Activated CD4-positive, alpha-beta memory T cell treated with anti-CD3 and anti-CD28 coated beads, Interleukin-2, amount 10 ng/mL, durations not matched to agents 7 days and 5 days (primary cell): ENCODE measurements around the gene KITLG. TPM values are rescaled to one million over a fixed set of nuclear protein-coding genes. Genes with fewer than 3 reads are reported as not detected.
"Not testable (repeated sequence)": the region's sequence is repeated elsewhere in the genome, so short reads cannot be mapped to it uniquely, and the experiment has no call there.

ENCODE experiments used
- CTCF ChIA-PET: fragments of 350-600 bp; sonication (Branson Sonifier 250); formaldehyde crosslinking; loops from one replicate; lab custom pipeline; 2021; ENCODE audit warnings: antibody characterized with exemption, inconsistent platforms; lab: Charles Lee
- POLR2A ChIA-PET: fragments of 350-600 bp; sonication (Branson Sonifier 250); formaldehyde crosslinking; loops from one replicate; lab custom pipeline; 2021; ENCODE audit warnings: antibody characterized with exemption; lab: Charles Lee
- DNase-seq: peaks from one replicate; pipeline ENCODE4 v3.0.0-alpha.2; 2020
- H3K27ac Mint-ChIP-seq: one replicate; pipeline ENCODE4 v1.8.0; 2021; ENCODE audit warnings: mild to moderate bottlenecking, mixed read lengths
- H3K27me3 Mint-ChIP-seq: one replicate; pipeline ENCODE4 v1.8.0; 2021; ENCODE audit warnings: mixed read lengths
- H3K36me3 Mint-ChIP-seq: one replicate; pipeline ENCODE4 v1.8.0; 2021; ENCODE audit warnings: low read depth, mixed read lengths
- H3K4me1 Mint-ChIP-seq: one replicate; pipeline ENCODE4 v1.8.0; 2021; ENCODE audit warnings: mixed read lengths
- H3K4me3 Mint-ChIP-seq: one replicate; pipeline ENCODE4 v1.8.0; 2021; ENCODE audit warnings: mild to moderate bottlenecking, mixed read lengths
- H3K9me3 Mint-ChIP-seq: one replicate; pipeline ENCODE4 v1.8.0; 2021; ENCODE audit warnings: mixed read lengths
- total RNA-seq, 2 experiments: library from RNA; stranded (reverse); gene quantifications; one replicate each; pipeline ENCODE4 v1.2.3, GENCODE V29; 2021

Gene KITLG
- total RNA-seq, 2 experiments from 2014 or later = not detected

DNA sequence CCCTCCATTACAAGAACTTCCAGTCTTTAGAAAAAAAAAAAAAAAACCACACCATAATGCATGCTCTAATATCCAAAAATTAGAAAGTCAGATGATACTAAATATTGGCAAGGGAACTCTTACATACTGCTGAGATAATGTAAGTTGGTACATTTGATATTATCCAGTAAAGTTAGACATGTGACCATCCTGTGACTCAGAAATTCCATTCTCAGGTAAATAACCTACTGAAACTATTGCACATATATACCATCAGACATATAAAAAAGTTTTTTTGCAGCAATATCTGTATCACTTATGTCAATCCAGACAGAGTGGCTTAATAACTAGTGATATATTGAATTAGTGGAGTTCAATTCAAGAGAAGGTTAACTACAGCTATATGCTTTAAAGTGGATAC is 63.5 kb downstream of the KITLG start:
- no peaks in the 10 kb centered on the region for H3K4me1 Mint-ChIP-seq
- no peaks in the 10 kb centered on the region for H3K9me3 Mint-ChIP-seq
- H3K36me3 Mint-ChIP-seq = no peaks in the 10 kb centered on the region
- no peak overlapping the region for H3K4me3 Mint-ChIP-seq
- CTCF ChIA-PET = interaction anchor here (0.6 kb wide), 1 partner anchor 260 kb away, joined by 3 read pairs; no protein-coding TSS in a partner anchor
- H3K27ac Mint-ChIP-seq = no peak overlapping the region
- H3K27me3 Mint-ChIP-seq = no peaks in the 10 kb centered on the region
- POLR2A ChIA-PET = no interaction called here
- no peak for DNase-seq

DNA sequence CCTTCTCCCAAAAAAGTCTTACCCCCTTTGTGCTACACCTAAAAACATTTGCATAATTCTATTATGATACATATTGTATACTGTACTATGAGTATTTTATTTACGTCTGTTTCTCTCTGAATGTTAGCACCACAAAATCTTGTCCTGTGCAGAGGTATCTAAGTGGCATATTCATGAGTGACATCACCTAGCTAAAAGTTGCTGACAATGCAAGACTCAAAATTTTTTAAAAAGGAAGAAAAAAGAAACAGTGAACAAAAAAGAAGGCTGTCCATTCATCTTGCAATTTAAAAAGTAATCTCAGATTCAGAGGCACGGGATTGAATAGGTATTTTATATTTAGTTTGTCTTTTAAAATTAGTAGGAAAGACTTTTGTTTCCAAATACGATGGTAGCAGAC is 69.4 kb downstream of the KITLG start:
- ChIA-PET POLR2A (no interaction called here), CTCF (no interaction called here)
- no peaks in the 10 kb centered on the region for H3K36me3 Mint-ChIP-seq
- H3K27me3 Mint-ChIP-seq = no peaks in the 10 kb centered on the region
- H3K4me3 Mint-ChIP-seq = no peak overlapping the region
- no peak for DNase-seq
- H3K4me1 Mint-ChIP-seq = no peaks in the 10 kb centered on the region
- H3K27ac Mint-ChIP-seq = no peak overlapping the region
- no peaks in the 10 kb centered on the region for H3K9me3 Mint-ChIP-seq

DNA sequence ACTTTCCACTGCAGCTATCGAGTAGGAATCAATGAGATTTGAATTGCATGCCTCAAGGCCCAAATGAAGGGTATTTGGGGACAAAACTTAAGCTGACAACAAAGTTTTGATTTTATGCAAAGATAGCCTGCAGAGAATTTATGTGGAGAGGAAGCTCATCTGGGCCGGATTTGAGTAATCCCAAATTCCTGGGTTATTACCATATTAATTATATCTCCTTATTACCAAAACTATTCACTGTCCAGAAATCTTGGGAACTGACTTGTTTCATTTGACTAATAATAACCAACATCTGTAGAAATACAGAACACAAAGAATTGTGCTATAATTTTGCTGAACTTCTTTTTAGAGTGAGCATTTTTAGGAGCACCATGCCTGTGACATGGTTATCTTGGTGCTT is 70.4 kb downstream of the KITLG start:
- H3K27ac Mint-ChIP-seq = no peak overlapping the region
- ChIA-PET CTCF (no interaction called here), POLR2A (no interaction called here)
- H3K36me3 Mint-ChIP-seq = no peaks in the 10 kb centered on the region
- DNase-seq = no peak
- H3K9me3 Mint-ChIP-seq = no peaks in the 10 kb centered on the region
- no peak overlapping the region for H3K4me3 Mint-ChIP-seq
- H3K27me3 Mint-ChIP-seq = no peaks in the 10 kb centered on the region
- H3K4me1 Mint-ChIP-seq = no peaks in the 10 kb centered on the region

DNA sequence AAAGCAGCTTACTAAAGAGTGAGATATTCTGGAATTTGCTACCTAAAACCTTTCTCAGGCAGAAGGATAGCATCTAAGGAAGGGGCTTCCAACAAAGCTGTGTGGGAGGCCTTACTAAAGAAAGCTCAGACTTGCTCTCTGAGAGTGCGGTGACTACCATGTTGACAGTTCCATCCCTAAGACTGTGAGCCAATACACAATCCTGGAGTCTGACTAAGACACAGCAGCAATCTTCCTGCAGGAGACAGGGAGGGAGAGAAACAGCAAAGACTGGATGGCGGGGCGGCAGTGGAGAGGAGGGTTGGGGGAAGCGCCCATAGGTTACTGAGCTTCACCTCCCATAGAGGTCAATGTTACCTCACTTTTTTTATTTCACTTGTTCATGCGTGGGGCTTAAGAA is 70.9 kb downstream of the KITLG start:
- no peak for DNase-seq
- H3K9me3 Mint-ChIP-seq = no peaks in the 10 kb centered on the region
- H3K4me1 Mint-ChIP-seq = no peaks in the 10 kb centered on the region
- H3K27me3 Mint-ChIP-seq = no peaks in the 10 kb centered on the region
- ChIA-PET CTCF (no interaction called here), POLR2A (no interaction called here)
- no peaks in the 10 kb centered on the region for H3K36me3 Mint-ChIP-seq
- no peak overlapping the region for H3K4me3 Mint-ChIP-seq
- H3K27ac Mint-ChIP-seq = no peak overlapping the region

DNA sequence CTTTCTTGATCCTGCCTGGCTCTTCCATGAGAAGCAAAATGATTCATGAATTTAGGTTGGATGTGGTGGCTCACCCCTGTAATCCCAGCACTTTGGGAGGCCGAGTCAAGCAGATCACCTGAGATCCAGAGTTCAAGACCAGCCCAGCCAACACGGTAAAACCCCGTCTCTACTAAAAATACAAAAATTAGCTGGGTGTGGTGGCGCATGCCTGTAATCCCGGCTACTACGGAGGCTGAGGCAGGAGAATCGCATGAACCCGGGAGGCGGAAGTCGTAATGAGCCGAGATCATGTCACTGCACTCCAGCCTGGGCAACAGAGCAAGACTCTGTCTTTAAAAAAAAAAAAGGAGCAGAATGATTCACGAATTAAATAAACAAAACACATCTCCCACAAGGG is 72.4 kb downstream of the KITLG start:
- H3K9me3 Mint-ChIP-seq, H3K27ac Mint-ChIP-seq, H3K4me1 Mint-ChIP-seq, H3K4me3 Mint-ChIP-seq, CTCF ChIA-PET, H3K27me3 Mint-ChIP-seq, DNase-seq, POLR2A ChIA-PET, H3K36me3 Mint-ChIP-seq: not testable (repeated sequence)

DNA sequence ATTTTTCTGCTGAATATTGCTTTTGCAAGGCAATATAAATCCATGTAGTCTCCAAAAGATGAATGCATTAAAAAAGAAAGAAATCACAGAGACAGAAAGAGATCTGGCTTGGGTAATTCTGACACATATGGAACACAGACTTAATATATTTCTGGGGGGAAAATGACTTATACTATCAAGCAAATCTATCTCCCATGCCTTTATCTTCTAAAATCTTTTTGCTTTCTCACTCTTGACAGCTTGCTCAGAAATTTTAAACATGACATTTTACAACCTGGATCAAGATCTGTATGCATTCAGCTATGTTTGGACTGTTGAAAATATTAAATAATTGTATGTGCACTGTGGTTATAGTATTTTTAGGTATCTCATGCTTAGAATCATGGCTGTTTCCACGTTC is 73.0 kb downstream of the KITLG start:
- Mint-ChIP-seq H3K36me3 (no peaks in the 10 kb centered on the region), H3K4me3 (no peak overlapping the region), H3K27ac (no peak overlapping the region), H3K9me3 (no peaks in the 10 kb centered on the region), H3K4me1 (no peaks in the 10 kb centered on the region), H3K27me3 (no peaks in the 10 kb centered on the region)
- DNase-seq = no peak
- ChIA-PET CTCF (no interaction called here), POLR2A (no interaction called here)

DNA sequence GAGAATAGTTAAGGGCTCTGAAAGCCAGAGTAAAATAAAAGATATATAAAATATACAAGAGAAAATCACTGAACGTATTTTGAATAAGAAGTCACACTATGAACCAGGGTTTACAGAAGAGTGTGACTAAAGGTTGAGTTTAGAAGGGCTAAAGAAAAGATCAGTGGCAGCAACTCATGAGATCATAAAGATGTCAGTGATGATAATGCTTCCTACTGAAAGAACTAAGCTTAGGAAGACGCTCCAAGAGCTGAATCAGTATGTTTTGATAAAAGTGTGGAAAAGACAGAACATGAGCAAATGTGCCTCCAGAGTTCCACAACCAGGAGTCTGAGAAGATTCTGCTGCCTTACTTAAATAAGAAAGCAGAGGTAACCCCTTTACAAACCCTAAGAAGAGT is 74.6 kb downstream of the KITLG start:
- Mint-ChIP-seq H3K4me3 (no peak overlapping the region), H3K27ac (no peak overlapping the region), H3K36me3 (no peaks in the 10 kb centered on the region), H3K27me3 (no peaks in the 10 kb centered on the region), H3K9me3 (no peaks in the 10 kb centered on the region), H3K4me1 (no peaks in the 10 kb centered on the region)
- no peak for DNase-seq
- CTCF ChIA-PET = no interaction called here
- POLR2A ChIA-PET = no interaction called here

DNA sequence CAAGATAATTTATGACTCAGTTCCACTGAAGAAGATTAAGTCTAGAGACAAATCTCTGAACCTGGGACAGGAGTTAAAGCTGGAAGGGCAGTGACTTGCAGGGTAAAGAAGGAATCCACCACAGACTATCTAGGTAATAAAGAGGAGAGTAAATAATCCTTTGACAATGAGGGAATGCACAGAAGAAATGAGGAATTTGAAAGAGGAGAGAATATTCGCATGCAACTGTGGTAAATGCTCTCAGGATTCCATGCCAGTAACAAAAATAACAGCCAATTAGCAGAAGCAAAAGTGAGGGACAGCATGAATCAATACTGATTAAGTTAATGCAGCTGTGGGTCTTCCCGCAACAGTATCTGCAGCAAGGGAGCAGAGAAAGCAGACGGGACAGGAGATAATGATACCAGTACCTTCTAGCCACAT is 77.0 kb downstream of the KITLG start:
- Mint-ChIP-seq H3K4me1 (no peaks in the 10 kb centered on the region), H3K27me3 (no peaks in the 10 kb centered on the region), H3K4me3 (no peak overlapping the region), H3K27ac (no peak overlapping the region), H3K36me3 (no peaks in the 10 kb centered on the region), H3K9me3 (no peaks in the 10 kb centered on the region)
- POLR2A ChIA-PET = no interaction called here
- DNase-seq = no peak
- CTCF ChIA-PET = no interaction called here

DNA sequence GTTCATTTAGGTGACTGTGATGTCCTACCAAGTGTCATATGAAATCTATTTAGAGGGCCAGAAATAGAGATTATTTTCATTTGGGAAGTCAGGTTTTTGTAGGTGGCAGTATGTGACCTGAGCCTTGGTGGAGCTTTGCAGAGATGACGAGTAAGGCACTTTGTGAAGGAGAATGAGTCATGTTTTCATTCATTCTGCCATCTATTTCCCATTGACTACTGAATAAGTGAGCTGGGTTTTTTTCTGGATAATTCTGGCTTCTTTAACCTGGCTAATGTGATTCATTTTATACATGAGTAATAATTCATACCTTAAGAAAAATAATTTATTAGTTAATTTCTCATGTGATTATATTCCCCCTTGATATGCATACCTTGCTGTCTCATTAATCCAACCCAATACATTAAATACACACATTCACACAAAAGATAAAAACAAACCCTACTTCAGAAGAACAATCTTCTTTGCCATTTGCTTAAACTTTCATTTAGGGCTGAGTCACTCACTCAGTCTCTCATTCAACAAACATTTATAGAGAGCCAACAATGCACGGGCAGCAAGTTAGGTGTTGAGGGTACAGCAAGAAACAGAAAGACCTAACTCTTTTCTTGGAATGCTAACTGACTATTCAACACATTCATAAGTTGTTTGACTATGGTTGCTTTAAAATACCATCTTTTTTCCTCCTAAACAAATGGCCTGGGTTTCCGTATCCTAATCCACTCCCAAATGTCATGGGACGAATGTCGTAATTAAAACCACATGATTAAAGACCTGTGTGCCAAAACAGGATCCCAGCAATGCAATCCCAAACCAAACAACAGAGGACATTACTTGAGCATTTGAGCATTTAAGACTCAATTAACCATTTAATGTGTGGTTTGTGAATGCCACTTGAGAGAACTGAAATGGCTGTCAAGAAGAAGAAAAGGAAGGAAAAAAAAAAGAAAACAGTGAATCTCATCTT is 78.0 kb downstream of the KITLG start:
- POLR2A ChIA-PET = no interaction called here
- Mint-ChIP-seq H3K4me1 (no peaks in the 10 kb centered on the region), H3K9me3 (no peaks in the 10 kb centered on the region), H3K36me3 (no peaks in the 10 kb centered on the region), H3K4me3 (no peak overlapping the region), H3K27ac (no peak overlapping the region), H3K27me3 (no peaks in the 10 kb centered on the region)
- DNase-seq = no peak
- CTCF ChIA-PET = no interaction called here

DNA sequence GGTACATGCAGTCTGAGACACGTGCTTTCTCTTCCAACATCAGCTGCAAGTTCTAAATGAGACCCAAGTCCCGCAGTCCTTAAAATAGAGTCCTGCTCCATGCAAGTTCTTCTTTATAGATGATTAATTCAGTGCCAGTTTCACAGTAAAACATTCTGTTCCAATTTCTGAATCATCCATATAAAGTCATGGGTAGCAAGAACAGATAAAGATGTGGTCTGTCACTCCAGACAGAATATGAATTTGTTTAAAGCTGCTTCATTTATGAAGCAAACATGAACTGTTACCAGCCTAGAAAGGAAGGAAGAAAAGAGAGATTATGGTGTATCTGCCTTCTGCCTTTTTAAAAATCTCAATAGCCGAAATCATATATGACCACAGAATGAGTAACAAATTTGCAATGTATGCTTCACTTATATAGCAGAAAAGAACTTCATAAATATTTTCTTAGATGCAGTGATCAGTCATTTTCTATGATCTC is 83.3 kb downstream of the KITLG start:
- CTCF ChIA-PET = no interaction called here

DNA sequence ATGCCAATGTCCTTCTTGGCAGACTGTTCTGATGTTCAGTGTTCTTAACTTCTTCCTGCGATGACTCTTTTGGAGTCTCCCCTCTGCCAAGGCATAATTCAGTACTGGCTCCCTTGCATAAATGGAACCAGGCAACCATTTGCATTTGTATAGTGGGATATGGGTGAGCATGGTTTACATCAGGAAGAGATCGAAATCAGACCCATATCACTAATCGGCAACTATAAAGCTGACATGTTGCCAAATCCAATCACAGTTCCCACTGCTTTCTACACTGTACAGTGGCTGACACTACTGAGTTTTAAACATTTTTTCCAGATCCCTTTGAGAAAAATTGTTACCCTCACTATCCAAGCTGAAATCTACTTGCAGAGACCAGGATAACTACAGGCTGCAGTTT is 83.8 kb downstream of the KITLG start:
- DNase-seq = no peak
- Mint-ChIP-seq H3K27me3 (no peaks in the 10 kb centered on the region), H3K9me3 (no peaks in the 10 kb centered on the region), H3K4me3 (no peak overlapping the region), H3K36me3 (no peaks in the 10 kb centered on the region), H3K4me1 (no peaks in the 10 kb centered on the region), H3K27ac (no peak overlapping the region)
- ChIA-PET CTCF (no interaction called here), POLR2A (no interaction called here)

More for the DNA sequence above, 83.3 kb downstream of the KITLG start:
- H3K27me3 Mint-ChIP-seq = no peaks in the 10 kb centered on the region
- no peaks in the 10 kb centered on the region for H3K9me3 Mint-ChIP-seq
- no peak for DNase-seq
- no peak overlapping the region for H3K4me3 Mint-ChIP-seq
- H3K27ac Mint-ChIP-seq = no peak overlapping the region
- no peaks in the 10 kb centered on the region for H3K4me1 Mint-ChIP-seq
- H3K36me3 Mint-ChIP-seq = no peaks in the 10 kb centered on the region
- POLR2A ChIA-PET = no interaction called here

DNA sequence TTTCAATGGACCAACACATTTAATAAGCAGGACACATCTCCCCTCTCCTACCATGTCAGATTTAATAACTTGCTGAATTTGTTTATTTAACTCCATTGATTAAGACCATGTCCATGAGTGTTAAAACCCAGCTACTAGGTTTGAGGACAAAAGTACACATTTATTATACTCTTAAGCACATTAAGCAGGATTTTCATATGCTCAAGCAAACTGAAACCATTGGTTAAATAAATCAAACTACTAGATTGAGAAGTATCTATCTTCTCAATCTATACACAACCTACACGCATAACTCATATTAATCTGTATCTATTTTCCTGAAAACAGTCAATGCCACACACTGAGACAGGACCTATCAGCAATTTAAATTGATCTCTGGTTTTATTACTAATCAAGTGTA is 85.2 kb downstream of the KITLG start:
- ChIA-PET POLR2A (no interaction called here), CTCF (no interaction called here)
- H3K4me3 Mint-ChIP-seq = no peak overlapping the region
- H3K9me3 Mint-ChIP-seq = no peaks in the 10 kb centered on the region
- no peak for DNase-seq
- no peaks in the 10 kb centered on the region for H3K27me3 Mint-ChIP-seq
- no peak overlapping the region for H3K27ac Mint-ChIP-seq
- H3K36me3 Mint-ChIP-seq = no peaks in the 10 kb centered on the region
- no peaks in the 10 kb centered on the region for H3K4me1 Mint-ChIP-seq

DNA sequence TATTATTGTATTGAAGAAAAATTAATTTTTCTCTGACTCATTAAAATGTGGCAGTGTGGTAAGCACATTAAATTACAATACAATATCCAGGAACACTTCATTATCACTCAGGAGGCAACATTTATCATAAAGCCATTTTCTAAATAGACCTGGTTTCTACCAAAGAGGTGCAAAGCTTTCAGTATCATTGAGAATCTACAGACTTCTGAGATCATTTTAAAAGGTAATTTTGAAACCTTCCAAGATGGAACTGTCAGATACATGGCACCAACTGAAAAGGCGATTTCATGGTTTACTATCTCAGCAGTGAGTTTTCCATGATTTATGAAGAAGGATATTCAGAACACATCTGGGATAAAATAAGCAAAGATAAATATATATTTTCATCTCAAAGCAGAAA is 85.8 kb downstream of the KITLG start:
- H3K27me3 Mint-ChIP-seq = no peaks in the 10 kb centered on the region
- H3K36me3 Mint-ChIP-seq = no peaks in the 10 kb centered on the region
- CTCF ChIA-PET = no interaction called here
- POLR2A ChIA-PET = no interaction called here
- no peak overlapping the region for H3K27ac Mint-ChIP-seq
- H3K9me3 Mint-ChIP-seq = no peaks in the 10 kb centered on the region
- no peak overlapping the region for H3K4me3 Mint-ChIP-seq
- H3K4me1 Mint-ChIP-seq = no peaks in the 10 kb centered on the region
- no peak for DNase-seq

DNA sequence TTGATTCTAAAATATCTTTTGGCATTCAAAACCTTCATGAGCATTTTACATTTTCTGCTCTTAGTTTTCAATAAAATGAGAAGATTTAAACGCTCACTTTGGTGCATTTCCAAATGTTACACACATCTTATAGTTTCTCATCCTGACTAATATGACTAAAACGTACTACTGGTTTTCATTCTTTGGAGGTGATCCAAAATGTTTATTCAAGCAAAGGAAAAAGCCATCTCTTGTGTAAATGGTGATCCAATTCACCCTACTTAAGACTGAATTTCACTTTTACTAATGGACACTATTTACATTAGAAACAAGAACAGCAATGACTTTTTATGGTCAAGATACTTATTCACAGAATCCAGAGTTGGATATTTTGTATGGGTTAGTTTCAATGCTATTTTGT is 86.6 kb downstream of the KITLG start:
- Mint-ChIP-seq H3K4me1 (no peaks in the 10 kb centered on the region), H3K27me3 (no peaks in the 10 kb centered on the region)

More for the DNA sequence above, 86.6 kb downstream of the KITLG start:
- DNase-seq = no peak
- POLR2A ChIA-PET = no interaction called here
- H3K9me3 Mint-ChIP-seq = no peaks in the 10 kb centered on the region
- H3K27ac Mint-ChIP-seq = no peak overlapping the region
- no peak overlapping the region for H3K4me3 Mint-ChIP-seq
- CTCF ChIA-PET = no interaction called here
- no peaks in the 10 kb centered on the region for H3K36me3 Mint-ChIP-seq
